Activated CD4-positive, alpha-beta T cell treated with anti-CD3 and anti-CD28 coated beads, Interleukin-2, amount 10 ng/mL, durations not matched to agents 24 days and 14 days (primary cell): Measurements from ENCODE around the gene NPTXR. TPM values are rescaled to one million over a fixed set of nuclear protein-coding genes. Genes with fewer than 3 reads are reported as not detected.

Source experiments
- DNase-seq: peaks from one replicate; pipeline ENCODE4 v3.0.0; 2022
- H3K27ac Mint-ChIP-seq: one replicate; pipeline ENCODE4 v1.8.0; 2022; ENCODE audit warnings: mild to moderate bottlenecking, mixed read lengths
- H3K27me3 Mint-ChIP-seq: one replicate; pipeline ENCODE4 v1.8.0; 2022; ENCODE audit warnings: mixed read lengths
- H3K36me3 Mint-ChIP-seq: one replicate; pipeline ENCODE4 v1.8.0; 2022; ENCODE audit warnings: low read depth, mild to moderate bottlenecking, mixed read lengths
- H3K4me1 Mint-ChIP-seq: one replicate; pipeline ENCODE4 v1.8.0; 2021; ENCODE audit warnings: mixed read lengths
- H3K4me3 Mint-ChIP-seq: one replicate; pipeline ENCODE4 v1.8.0; 2022; ENCODE audit warnings: mild to moderate bottlenecking, moderate library complexity, mixed read lengths
- H3K9me3 Mint-ChIP-seq: one replicate; pipeline ENCODE4 v1.8.0; 2021; ENCODE audit warnings: mixed read lengths
- intact Hi-C: fragments of 100-400 bp; cut with micrococcal nuclease; formaldehyde crosslinking; loops from one replicate; pipeline ENCODE4 v1.15.1; 2023
- total RNA-seq: library from RNA; stranded (reverse); gene quantifications from 2 replicates; pipeline ENCODE4 v1.2.3, GENCODE V29; 2022

The NPTXR gene
- total RNA-seq, 1 donor from 2014 or later = 0.98 TPM

- Mint-ChIP-seq H3K4me1 (no peaks in the 10 kb centered on the region), H3K9me3 (no peaks in the 10 kb centered on the region), H3K36me3 (no peaks in the 10 kb centered on the region), H3K4me3 (no peak overlapping the region), H3K27me3 (peaks cover 30% of the 10 kb centered on the region), H3K27ac (no peak overlapping the region)
- intact Hi-C loops = no loop called here
- DNase-seq = no peak
These were observed 8.7 kb upstream of the NPTXR start for GRCh38 chr22:38852522-38852921.

- no peaks in the 10 kb centered on the region for H3K4me1 Mint-ChIP-seq
- intact Hi-C loops = no loop called here
- no peak overlapping the region for H3K4me3 Mint-ChIP-seq
- H3K9me3 Mint-ChIP-seq = no peaks in the 10 kb centered on the region
- H3K27me3 Mint-ChIP-seq = peaks cover 37% of the 10 kb centered on the region
- no peak for DNase-seq
- no peaks in the 10 kb centered on the region for H3K36me3 Mint-ChIP-seq
- H3K27ac Mint-ChIP-seq = no peak overlapping the region
These were observed 7.4 kb upstream of the NPTXR start for GRCh38 chr22:38850941-38851849.

DNA sequence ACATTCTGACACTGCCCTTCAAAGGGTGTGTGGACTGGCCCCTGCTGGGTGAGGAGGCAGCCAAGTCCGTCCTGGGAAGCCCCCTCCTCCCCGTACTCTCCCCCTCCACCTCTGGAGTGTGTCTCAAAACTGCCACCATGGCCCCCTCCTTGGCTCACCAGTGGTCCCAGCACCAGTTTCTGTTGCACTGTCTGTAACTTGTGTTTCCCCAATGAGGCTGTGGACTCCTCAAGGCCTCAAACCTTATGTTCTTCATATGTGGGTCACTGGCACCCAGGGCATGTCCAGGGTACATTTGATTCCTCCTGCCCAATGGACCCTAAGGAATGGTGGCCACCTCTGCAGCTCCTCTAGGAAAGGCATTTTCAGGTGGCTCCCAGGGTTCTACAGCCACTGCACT lies 6.6 kb upstream of the NPTXR start:
- Mint-ChIP-seq H3K4me3 (no peak overlapping the region), H3K9me3 (no peaks in the 10 kb centered on the region), H3K27me3 (peaks cover 40% of the 10 kb centered on the region), H3K36me3 (no peaks in the 10 kb centered on the region), H3K27ac (no peak overlapping the region), H3K4me1 (no peaks in the 10 kb centered on the region)
- intact Hi-C loops = no loop called here
- no peak for DNase-seq

DNA sequence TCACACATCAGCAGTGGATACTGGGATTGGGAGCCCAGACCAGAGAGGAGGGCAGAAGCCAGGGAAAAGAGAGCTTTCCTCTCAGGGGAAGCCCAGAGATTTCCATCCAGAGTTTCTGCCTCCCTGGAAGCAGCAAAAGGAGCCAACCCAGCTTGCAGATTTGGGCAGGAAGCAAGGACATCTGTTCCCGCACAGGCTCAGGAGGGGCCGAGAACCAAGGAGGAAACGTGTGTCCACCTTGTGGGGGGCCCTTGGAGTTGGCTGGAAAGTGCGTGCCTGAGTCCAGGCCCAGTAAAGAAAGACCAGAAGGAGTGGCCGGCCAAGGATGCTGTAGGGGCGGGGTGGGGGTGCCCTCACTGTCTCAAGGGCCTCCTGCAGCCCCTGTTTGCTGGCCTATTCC lies 6.0 kb upstream of the NPTXR start:
- Mint-ChIP-seq H3K27ac (no peak overlapping the region), H3K9me3 (no peaks in the 10 kb centered on the region), H3K36me3 (no peaks in the 10 kb centered on the region), H3K4me1 (no peaks in the 10 kb centered on the region), H3K4me3 (no peak overlapping the region), H3K27me3 (peaks cover 45% of the 10 kb centered on the region)
- DNase-seq = no peak
- intact Hi-C loops = no loop called here

DNA sequence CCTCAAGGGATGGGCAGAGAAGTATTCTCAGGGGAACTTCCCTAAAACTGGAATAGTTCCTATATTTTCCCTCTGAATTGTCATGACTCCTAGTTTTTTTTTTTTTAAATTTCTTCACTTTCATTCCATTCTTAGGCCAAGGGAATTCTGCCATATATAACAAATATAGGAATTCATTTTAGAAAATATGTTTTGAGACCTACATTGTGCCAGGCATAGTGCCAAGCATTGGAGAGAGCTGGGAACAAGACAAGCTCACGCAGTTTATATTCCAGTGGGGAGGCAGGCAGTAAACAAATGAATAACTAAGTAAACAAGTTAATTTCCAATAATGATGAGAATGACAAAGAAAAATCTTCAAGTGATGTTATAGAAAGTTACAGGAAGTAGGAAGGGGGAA lies 2.6 kb upstream of the NPTXR start:
- H3K9me3 Mint-ChIP-seq = no peaks in the 10 kb centered on the region
- DNase-seq = no peak
- H3K27ac Mint-ChIP-seq = no peak overlapping the region
- H3K27me3 Mint-ChIP-seq = peaks cover 52% of the 10 kb centered on the region
- H3K4me1 Mint-ChIP-seq = peaks cover 8% of the 10 kb centered on the region
- no peaks in the 10 kb centered on the region for H3K36me3 Mint-ChIP-seq
- intact Hi-C loops = no loop called here
- H3K4me3 Mint-ChIP-seq = no peak overlapping the region

DNA sequence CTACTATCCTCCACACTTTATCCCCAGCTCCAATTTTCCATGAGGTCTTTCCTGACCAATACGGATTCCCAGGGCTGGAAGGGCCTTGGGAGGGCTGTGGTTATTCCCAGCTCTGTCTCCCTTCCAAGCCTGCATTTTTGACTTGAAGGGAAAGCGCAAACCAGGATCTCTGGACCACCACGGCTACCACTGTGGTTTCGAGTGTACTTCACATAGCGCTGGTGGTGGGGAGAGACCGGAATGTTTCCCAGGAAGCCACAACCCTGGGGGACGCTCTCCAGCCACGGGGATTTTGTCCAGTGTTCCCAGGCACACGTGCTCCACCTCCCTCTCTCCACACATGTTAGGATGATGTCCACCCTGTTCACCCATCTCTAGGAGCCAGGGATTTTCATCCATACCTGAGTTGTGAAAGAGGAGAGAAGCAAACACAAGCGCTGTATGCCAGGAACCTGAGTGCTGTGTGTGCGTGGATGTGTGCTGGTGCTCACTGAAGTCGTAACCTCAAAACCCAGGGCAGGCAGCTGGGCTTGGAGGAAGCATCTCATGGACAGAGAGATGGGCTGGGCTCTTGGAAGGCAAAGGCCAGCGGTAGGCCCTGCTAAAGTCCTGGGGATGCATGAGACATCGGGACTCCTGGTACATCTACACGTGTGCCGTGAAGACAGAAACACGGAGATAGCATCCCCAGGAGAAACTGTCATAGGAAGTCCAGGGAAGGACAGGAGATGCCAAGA lies 1.3 kb upstream of the NPTXR start:
- Mint-ChIP-seq H3K36me3 (no peaks in the 10 kb centered on the region), H3K4me1 (peaks cover 8% of the 10 kb centered on the region), H3K27ac (no peak overlapping the region), H3K27me3 (peaks cover 57% of the 10 kb centered on the region), H3K9me3 (no peaks in the 10 kb centered on the region), H3K4me3 (peak overlapping the region; percentile 11)
- DNase-seq = no peak
- intact Hi-C loops = no loop called here

GRCh38 chr22:38844315-38845003 lies 631 bp upstream of the NPTXR start:
- H3K9me3 Mint-ChIP-seq = no peaks in the 10 kb centered on the region
- H3K36me3 Mint-ChIP-seq = no peaks in the 10 kb centered on the region
- peaks cover 64% of the 10 kb centered on the region for H3K27me3 Mint-ChIP-seq
- intact Hi-C loops = loop anchor here (5.0 kb wide), 1 partner anchor 87 kb away; the partner anchor contains the start of gene SUN2
- H3K4me1 Mint-ChIP-seq = peaks cover 8% of the 10 kb centered on the region
- H3K4me3 Mint-ChIP-seq = peak overlapping the region; percentile 46
- H3K27ac Mint-ChIP-seq = no peak overlapping the region
- DNase-seq = no peak

DNA sequence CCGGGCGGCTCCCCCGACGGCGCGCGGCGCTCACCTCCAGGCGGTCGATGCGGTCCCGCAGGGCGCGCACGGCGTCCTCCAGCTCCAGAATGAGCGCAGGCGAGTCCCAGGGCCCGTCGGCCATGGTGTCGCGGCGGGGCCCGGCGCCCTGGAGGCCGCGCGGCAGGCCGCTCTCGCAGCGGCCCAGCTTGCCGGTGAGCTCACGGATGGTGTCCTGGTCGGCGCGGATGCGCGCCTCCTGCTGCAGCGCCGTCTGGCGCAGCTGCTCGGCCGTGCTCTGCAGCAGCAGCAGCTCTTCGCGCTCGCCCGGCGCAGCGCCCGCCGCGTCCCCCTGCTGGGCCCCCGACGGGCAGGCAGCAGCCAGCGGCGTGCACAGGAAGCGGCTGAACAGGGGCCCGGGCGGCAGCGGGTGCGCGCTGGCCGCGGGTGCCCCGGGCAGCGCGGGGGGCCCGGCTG lies 599 bp downstream of the NPTXR start:
- Mint-ChIP-seq H3K27ac (no peak overlapping the region), H3K4me3 (no peak overlapping the region), H3K4me1 (peaks cover 8% of the 10 kb centered on the region), H3K9me3 (no peaks in the 10 kb centered on the region), H3K36me3 (no peaks in the 10 kb centered on the region), H3K27me3 (peaks cover 62% of the 10 kb centered on the region)
- DNase-seq = peak; percentile 86
- intact Hi-C loops = loop anchor here (5.0 kb wide), 1 partner anchor 86 kb away; the partner anchor contains the start of gene SUN2

- H3K27me3 Mint-ChIP-seq = peaks cover 61% of the 10 kb centered on the region
- no peak for DNase-seq
- intact Hi-C loops = loop anchor here (5.0 kb wide), 1 partner anchor 85 kb away; the partner anchor contains the start of gene SUN2
- no peaks in the 10 kb centered on the region for H3K9me3 Mint-ChIP-seq
- H3K4me3 Mint-ChIP-seq = peak overlapping the region; percentile 76
- H3K27ac Mint-ChIP-seq = peak overlapping the region; percentile 52
- peaks cover 8% of the 10 kb centered on the region for H3K4me1 Mint-ChIP-seq
- no peaks in the 10 kb centered on the region for H3K36me3 Mint-ChIP-seq
These were observed 1.2 kb downstream of the NPTXR start for GRCh38 chr22:38842512-38843200.

- Mint-ChIP-seq H3K4me3 (no peak overlapping the region), H3K27me3 (peaks cover 52% of the 10 kb centered on the region), H3K9me3 (no peaks in the 10 kb centered on the region), H3K27ac (no peak overlapping the region), H3K36me3 (no peaks in the 10 kb centered on the region), H3K4me1 (peaks cover 8% of the 10 kb centered on the region)
- no peak for DNase-seq
- intact Hi-C loops = loop anchor here (5.0 kb wide), 1 partner anchor 84 kb away; the partner anchor contains the start of gene SUN2
These were observed 2.2 kb downstream of the NPTXR start for GRCh38 chr22:38841635-38842034.

DNA sequence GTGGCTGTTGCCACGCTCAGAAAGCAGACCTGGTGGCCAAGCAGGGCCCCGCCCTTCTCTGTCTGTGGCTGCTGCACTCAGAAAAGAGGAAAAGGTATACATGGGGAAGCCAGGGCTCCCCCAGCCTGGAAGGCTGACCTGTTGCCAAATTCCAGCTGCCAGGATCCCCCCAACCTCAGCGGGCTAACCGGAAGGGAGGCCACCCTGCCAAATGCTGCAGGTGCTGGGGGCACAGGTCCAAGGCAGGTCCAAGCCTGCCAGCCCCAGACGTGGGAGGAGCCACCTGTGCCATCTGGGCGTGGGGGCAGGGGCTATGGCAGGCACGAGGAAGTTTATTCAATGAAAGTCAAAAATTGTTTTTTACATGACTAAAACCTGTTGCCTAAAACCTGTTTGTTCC lies 2.6 kb downstream of the NPTXR start:
- Mint-ChIP-seq H3K27ac (no peak overlapping the region), H3K4me1 (peaks cover 8% of the 10 kb centered on the region), H3K4me3 (no peak overlapping the region), H3K9me3 (no peaks in the 10 kb centered on the region), H3K27me3 (peaks cover 49% of the 10 kb centered on the region), H3K36me3 (no peaks in the 10 kb centered on the region)
- DNase-seq = no peak
- intact Hi-C loops = loop anchor here (5.0 kb wide), 1 partner anchor 84 kb away; the partner anchor contains the start of gene SUN2

DNA sequence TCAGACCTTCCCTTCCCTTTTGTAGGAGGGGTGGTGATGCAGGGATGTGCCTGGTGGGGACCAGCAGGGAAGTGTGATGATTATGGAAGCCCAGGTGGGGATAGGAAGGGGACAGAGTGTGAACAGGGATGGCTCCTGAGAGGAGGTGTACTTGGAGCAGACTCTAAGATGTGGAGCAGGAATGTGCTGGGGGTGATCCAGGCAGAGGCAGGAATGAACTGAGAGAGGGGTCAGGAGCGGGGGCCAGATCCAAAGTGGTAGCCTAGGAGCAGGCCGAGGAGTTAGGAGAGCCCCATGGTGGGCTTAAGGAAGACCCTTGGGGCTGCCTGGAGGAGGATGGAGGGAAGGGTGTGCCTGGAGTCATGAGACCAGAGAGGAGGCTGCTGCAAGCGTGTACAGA lies 3.7 kb downstream of the NPTXR start:
- DNase-seq = no peak
- Mint-ChIP-seq H3K9me3 (no peaks in the 10 kb centered on the region), H3K27ac (no peak overlapping the region), H3K4me3 (no peak overlapping the region), H3K36me3 (no peaks in the 10 kb centered on the region), H3K4me1 (peaks cover 8% of the 10 kb centered on the region), H3K27me3 (peaks cover 41% of the 10 kb centered on the region)
- intact Hi-C loops = loop anchor here (5.0 kb wide), 1 partner anchor 83 kb away; the partner anchor contains the start of gene SUN2

GRCh38 chr22:38839686-38840085 lies 4.1 kb downstream of the NPTXR start:
- no peaks in the 10 kb centered on the region for H3K36me3 Mint-ChIP-seq
- H3K27me3 Mint-ChIP-seq = peaks cover 37% of the 10 kb centered on the region
- H3K27ac Mint-ChIP-seq = no peak overlapping the region
- no peak overlapping the region for H3K4me3 Mint-ChIP-seq
- H3K9me3 Mint-ChIP-seq = no peaks in the 10 kb centered on the region
- intact Hi-C loops = loop anchor here (5.0 kb wide), 1 partner anchor 82 kb away; the partner anchor contains the start of gene SUN2
- peaks cover 8% of the 10 kb centered on the region for H3K4me1 Mint-ChIP-seq
- no peak for DNase-seq
